HG02852 (cell line): ENCODE data around the gene CAPN5.
"Not testable (repeated sequence)": the region's sequence is repeated elsewhere in the genome, so short reads cannot be mapped to it uniquely, and the experiment has no call there.

ENCODE experiments used
- ATAC-seq: cut with Tn5 transposase; IDR thresholded peaks from one replicate; pipeline ENCODE4 v1.9.1; 2021; ENCODE audit warnings: mild to moderate bottlenecking, moderate library complexity; ENCODE audit not compliant: unreplicated experiment

CAPN5 gene

DNA sequence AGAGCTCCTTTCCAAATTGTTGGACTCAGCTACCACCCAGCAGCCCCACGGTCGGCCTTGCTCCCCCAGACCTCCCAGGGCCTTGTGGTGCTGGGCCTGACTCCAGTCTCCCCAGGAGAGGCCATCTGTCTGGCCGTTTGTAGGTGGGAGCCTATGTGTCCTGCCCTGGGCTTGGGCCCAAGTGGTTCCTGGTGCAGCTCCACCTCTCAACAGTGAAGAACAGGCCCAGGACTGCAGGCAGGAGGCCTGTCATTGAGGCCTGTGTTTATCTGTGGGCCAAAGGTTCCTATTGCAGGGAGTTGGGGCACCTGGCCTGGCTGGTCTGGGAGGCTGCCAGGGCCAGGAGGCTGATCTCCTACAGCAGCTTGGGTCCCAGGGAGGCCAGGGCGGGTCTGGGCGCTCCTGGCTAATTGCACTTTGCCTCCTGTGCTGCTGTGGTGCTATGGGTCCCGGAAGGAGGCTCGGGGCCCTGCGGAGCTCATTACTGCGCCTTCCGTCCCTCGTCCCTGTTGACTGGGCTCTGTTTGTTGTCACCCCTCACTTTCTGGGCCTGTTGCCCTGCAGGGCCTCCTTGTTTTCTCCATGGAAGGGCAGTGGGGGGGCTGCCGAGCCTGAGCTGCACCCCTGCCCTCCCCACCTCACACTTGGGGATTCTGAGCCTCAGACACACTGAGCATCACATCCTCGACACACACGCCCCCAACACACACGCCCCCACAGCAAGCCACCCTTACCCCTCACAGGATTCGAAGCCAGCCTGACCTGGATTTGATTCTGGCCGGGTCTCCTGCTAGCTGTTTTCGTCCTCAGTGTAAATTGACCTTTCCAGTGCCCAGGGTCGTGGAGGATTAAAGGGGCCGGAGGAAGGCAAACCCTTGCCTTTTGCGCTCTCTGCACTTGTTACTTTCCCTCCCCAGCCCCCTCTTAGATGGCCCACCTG, 29.1 kb downstream of the CAPN5 start:
- ATAC-seq = no peak

DNA sequence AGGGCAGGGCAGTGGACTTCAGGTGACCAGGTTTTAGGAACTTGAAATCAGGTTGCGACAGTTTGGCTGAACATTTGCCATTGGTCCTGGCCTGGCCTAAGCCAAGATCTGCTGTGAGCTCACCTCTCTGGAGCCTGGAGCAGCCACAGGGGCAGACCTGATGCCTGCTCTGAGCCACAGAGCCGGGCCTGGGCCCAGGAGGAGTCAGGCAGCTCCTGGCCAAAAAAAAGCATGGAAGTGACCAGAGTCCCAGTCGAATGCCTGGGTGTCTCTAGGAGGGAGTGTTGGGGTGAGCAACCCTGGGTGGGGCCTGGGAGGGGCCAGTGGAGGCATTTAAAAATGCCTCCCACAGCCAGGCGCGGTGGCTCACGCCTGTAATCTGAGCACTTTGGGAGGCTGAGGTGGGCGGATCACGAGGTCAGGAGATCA, 29.8 kb downstream of the CAPN5 start:
- ATAC-seq = no peak

- ATAC-seq = not testable (repeated sequence)
Observed at GRCh38 chr11:77097180-77097579, 30.4 kb downstream of the CAPN5 start.

DNA sequence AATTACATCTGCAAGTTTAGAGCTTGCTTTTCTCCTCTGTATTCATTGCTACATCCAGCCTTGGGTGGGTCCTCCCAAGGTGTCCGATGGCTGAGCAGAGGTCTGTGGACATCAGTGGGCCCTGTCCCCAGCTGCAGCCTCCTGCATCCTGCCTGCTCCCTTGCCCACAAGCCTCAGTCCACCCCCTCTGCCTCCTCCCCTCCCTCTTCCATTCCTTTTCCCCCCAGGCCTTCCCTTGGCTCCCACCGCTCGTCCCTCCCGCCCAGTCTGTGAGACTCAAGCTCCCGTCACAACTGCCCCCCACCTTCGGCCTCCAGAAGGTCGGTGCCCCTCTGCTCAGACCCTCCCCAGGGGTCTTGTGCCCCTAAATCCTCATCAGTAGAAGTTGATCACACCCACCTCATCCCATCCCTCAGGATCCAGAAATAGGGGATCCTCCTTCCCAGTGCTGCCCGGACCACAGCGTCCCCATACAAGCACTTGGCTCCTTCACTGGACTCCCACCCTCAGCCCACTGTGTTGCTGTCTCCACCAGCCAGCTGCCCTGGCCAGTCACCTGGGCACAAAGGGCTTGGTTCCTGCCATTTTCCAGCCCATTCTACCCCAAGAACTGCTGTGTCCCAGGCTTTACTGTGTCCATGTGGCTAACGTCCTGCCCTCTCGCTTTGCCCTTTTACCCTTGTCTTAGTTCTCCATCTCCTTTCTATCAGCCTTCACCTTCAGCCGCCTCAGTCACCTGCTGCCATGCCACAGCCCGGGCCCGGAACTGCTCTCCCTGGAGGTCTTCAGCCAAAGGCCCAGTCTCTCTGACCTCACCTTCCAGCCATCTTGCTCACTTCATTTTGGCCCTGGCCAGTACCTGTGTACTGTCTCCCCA, 33.6 kb downstream of the CAPN5 start:
- no peak for ATAC-seq

DNA sequence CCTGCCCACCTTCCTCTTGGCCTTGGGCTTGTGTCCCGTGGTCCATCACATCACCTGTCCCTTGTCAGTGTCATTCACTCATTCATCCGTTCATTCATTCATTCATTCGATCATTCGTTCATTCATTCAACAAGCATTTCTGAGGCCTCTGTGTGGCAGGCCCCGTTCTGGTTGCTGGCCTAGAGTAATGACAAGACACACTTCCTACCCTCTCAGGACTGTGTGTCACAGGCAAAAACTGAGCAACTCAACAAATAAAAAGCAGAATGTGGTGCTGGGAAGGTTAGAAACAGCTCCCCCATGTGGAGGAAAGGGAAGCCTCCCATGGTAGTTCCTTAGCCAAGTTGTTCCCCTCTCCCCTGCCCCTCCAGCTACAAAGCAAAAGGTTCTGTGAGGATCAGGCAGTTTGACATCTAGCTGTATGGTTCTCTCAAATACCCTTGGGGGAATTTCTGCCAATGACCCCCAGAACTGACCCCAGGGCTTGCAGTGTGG, 34.3 kb downstream of the CAPN5 start:
- no peak for ATAC-seq

GRCh38 chr11:77102246-77103210, 35.8 kb downstream of the CAPN5 start, which contains the start of gene OMP:
Gene OMP (plus strand): TSS chr11:77102840. CDS start chr11:77102840, 0 bp downstream.
- no peak for ATAC-seq

DNA sequence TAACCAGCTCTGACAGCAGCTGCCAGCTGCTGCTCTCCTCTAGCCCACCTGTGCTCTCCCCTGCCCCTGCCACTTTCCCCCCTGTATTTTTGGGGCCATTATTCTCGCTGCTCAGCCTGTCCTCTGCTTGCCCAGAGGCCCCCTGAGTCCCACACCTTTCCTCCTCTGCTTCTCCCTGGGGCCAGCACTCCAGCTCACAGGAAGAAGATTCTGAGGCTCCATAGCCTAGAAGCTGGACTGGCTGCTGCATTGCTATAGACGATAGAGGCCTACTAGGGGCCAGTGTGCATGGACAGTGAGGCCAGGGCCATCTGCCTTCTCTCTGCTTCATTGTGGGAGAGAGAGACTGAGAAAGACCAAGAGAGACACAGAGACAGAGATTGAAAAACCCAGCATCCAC, 36.5 kb downstream of the CAPN5 start:
- ATAC-seq = no peak

DNA sequence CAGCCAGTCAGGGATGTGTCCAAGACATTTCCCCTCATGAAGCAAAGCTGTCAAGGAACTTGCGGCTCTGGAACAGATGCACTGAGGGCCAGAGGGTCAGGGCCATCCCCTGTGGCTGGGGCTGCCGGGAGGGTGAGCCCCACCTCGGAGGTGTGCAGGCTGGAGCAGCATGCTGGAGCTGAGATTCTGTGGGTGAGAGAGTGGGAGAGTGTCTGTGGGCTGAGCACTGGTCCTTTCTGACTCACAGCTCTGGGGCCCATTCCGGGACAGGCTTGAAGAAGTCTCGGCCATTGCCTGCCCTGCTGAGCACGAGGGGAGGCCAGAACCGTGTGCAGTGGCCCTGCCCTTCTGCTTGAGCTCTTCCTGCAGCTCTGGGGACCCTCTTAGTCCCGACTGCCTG, 38.0 kb downstream of the CAPN5 start:
- no peak for ATAC-seq

DNA sequence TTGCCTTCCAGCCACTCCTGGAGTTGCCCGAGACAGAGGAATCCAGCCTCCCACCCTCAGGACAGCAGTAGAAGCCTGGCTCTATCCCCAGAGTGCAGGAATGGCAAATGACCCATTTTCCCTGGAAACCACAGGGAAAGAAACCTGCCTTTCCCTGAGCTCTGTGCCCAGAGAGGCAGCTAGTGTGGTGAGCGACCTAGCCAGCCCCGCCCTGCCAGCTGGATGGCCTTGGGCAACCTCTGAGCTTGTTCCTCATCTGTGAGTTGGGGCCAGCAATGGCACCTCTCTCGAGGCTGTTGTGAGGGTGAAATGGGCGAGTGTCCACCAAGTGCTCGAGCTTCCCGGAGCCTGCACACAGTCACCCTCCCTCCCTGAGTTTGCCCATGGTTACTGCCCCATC, 39.5 kb downstream of the CAPN5 start:
- ATAC-seq = no peak

GRCh38 chr11:77106759-77107158, 40.0 kb downstream of the CAPN5 start:
- ATAC-seq = no peak

DNA sequence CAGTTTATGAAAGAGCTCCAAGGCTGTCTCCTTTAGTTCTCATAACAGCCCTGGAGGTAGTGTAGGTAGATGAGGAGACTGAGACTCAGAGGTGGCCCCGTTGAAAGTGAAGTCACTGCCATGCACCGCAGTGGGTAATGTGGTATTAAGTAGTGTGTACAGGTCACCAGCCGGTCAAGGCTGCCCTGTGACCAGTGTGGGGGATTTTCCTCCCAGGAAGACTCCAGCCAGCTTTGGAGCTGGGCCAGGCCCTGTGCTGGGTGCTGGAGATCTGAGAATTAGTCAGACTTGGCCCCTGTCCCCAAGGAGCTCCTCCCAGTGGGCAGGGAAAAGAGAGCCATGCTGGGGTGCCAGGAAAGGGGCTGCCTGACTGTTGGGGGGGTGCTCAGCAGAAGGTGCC, 41.2 kb downstream of the CAPN5 start:
- ATAC-seq = no peak

GRCh38 chr11:77108436-77108835, 41.7 kb downstream of the CAPN5 start:
- ATAC-seq = no peak

DNA sequence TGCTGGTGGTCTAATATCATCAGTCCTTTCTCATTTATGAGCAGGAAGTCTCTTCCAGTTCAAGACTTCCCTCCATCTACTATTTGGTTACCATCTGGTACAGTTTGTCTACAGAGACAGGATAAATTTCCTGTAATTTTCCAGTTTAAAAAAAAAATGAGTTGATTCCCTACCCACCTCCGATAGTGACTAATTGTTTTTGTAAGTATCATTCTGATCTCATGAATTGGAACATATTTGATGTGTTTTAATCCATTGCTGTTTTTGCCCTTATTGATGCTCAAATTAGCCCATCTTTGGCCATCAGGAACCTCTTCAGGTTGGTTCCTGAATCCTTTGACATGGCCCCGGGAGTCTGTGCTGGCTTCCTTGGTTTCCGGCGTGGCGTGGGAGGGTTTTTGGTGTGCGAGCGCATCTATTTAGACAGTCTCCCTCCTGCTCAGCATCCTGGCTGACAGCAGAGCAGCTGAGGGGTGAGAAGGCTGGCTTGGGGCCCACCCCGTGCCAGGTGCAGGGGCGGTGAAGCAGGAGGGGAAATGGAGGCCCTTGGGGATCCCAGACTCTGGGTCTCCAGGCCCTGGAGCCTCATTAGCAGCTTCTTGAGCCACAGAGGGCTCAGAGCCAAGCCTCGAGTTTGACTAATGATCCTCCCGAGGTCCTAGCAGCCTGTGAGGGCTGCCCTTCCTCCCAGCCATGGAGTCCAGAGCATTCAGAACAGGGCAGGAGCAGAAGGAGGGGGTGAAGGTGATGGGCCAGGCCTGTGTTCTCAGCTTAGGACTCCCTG, 42.7 kb downstream of the CAPN5 start:
- ATAC-seq = no peak

- ATAC-seq = no peak
Observed at GRCh38 chr11:77110836-77111235, 44.1 kb downstream of the CAPN5 start.

GRCh38 chr11:77111277-77111676, 44.5 kb downstream of the CAPN5 start:
- no peak for ATAC-seq

DNA sequence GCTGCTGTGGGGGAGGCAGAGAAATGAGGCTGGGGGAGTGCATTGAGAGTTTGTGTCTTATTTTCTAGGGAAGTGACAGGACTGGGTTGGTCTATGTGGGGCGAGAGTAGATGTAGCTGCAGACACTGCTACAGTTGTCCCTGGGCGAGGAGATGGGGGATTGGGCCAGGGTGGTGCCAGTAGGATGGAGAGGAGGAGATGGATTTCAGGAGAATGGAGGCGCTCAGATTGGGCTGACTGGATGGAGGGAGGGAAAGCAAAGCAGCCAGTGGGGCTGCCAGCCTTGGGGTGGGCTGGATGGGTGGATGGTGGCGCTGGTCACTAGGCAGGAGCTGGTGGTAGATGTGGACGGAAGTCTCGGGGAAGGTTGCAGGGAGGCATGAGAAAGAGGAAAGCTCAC, 45.2 kb downstream of the CAPN5 start:
- ATAC-seq = no peak

DNA sequence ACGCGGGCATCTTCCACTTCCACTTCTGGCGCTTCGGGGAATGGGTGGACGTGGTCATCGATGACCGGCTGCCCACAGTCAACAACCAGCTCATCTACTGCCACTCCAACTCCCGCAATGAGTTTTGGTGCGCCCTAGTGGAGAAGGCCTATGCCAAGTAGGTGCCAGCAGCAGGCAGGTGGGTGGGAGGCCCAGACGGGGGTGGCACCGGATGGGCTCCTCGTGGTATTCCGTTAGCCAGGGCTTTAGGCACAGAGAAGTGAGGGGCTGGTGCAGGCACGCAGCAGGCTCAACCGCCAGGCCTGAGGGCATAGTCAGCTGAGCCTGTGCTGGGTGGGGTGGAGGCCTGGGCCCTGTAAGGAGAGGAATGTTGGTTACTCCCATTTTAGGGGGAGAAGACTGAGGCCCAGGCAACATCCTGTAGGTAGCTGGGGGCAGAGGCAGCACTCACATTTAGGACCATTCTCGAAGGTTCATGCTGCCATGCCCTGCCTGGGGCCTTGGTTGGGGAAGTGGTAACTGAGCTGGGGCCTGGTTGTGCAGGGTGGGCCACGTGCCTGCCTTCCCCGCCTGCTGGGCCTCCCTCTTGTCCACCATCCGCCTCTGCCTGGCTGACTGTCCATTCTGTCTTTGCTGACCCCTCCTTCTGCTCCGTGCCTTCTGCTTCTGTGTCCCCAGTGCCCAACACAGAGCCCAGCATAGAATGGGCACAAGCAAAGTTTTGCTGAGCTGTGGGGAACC, 46.0 kb downstream of the CAPN5 start:
- ATAC-seq = no peak

GRCh38 chr11:77113382-77114088, 46.8 kb downstream of the CAPN5 start:
- no peak for ATAC-seq
